ENCODE measurements around the gene PRDM5.

DNA sequence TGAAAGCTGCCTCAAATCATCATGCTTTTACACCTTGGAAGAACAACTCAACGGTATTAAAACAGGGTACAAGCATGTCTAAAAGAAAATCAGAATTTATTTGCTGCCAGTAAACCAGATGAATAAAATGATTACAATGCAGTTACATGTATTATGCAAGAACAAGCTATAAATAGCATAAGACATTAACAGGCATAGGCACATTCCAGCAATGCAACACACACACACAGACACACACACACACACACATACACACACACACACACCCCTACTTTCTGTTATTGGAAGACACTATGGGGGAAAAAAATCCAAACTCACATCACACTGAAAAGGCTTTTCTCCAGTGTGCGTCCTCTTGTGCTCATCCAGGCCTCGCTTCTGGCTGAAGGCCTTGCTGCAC is 212.5 kb downstream of the PRDM5 start:
- TF ChIP-seq CTCF (IDR thresholded peaks at IDR 0.05; ENCODE audit: low read length) (no peak), EZH2 (IDR thresholded peaks at IDR 0.05; ENCODE audit: borderline replicate concordance, low read length) (no peak)

All from OCI-LY1 (cell line).